ENCODE data around the gene SMIM27.
"Not testable (repeated sequence)": the region's sequence is repeated elsewhere in the genome, so short reads cannot be mapped to it uniquely, and the experiment has no call there.

The SMIM27 gene

DNA sequence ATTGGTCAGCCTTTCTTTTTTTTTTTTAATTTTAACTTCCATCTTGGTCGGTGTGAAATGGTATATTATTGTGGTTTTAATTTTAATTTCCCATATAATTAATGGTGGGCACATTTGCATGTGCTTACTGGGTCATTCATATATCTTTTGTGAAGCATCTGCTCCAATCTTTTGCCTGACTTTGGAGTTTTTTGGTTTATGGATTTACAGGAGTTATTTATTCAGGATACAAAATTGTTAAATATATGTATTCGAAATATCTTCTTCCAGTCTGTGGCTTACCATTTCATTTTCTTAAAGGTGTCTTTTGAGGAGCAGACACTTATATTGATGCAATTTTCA, 25.4 kb upstream of the SMIM27 start:
- H3K4me3 ChIP-seq (ENCODE audit: low read depth in 1 of 2, low read length in 2 of 2) = peak overlapping the region; percentile 79 to 84
- no peaks in the 10 kb centered on the region for H3K27me3 ChIP-seq (ENCODE audit: control insufficient read depth in 1 of 2, insufficient read depth in 2 of 2, low read length in 2 of 2)
- peak overlapping the region; percentile 57 for H3K9ac ChIP-seq (ENCODE audit: low read length)
- no peaks in the 10 kb centered on the region for H3K36me3 ChIP-seq (ENCODE audit: insufficient read depth, low read length)
- H3K9me3 ChIP-seq (ENCODE audit: low read length) = no peaks in the 10 kb centered on the region
- peaks cover 24% of the 10 kb centered on the region for H3K4me1 ChIP-seq (ENCODE audit: insufficient read depth, low read length)
- H3K27ac ChIP-seq (ENCODE audit: low read depth, low read length) = peak overlapping the region; percentile 87

DNA sequence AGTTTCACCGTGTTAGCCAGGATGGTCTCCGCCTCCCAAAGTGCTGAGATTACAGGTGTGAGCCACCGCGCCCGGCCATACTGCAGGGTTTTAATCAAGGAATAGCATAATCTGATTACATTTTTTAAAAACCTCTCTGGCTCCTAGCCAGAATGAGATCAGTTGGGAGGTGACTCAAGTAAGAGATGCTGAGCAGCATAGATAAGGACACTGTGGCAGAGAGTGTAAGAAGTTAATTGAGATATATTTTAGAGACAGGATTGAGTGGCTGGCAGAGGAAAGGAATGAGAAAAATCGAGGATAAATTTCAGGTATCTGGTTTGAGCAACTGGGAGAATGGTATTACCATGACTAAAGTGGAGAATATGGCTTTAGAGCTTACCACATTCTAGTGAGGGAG, 18.8 kb upstream of the SMIM27 start:
- H3K4me1 ChIP-seq (ENCODE audit: insufficient read depth, low read length) = no peaks in the 10 kb centered on the region
- no peak overlapping the region for H3K9ac ChIP-seq (ENCODE audit: low read length)
- peaks cover 3% of the 10 kb centered on the region for H3K36me3 ChIP-seq (ENCODE audit: insufficient read depth, low read length)
- no peak overlapping the region for H3K27ac ChIP-seq (ENCODE audit: low read depth, low read length)
- no peaks in the 10 kb centered on the region for H3K27me3 ChIP-seq (ENCODE audit: control insufficient read depth in 1 of 2, insufficient read depth in 2 of 2, low read length in 2 of 2)
- H3K4me3 ChIP-seq (ENCODE audit: low read depth in 1 of 2, low read length in 2 of 2) = no peak overlapping the region
- H3K9me3 ChIP-seq (ENCODE audit: low read length) = no peaks in the 10 kb centered on the region

DNA sequence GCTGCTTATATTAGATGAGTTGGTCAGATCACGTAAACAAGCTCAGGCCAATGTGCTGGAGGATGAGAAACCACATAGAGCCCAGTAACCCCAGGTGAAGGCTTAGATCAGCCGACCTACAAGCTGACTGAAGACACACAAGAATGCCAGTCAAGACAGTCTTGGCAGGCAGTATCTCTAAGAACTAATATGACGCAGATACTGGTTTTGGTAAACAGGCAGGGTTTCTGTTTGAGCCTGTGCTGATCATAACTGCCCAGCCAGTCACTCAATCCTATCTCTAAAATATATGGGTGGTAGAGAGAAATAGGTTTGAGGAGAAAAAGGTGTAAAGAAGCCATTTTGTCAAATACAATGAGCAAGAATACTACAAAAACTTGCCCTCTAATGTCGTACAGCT, 18.3 kb upstream of the SMIM27 start:
- Histone ChIP-seq H3K27ac (ENCODE audit: low read depth, low read length) (no peak overlapping the region), H3K27me3 (ENCODE audit: control insufficient read depth in 1 of 2, insufficient read depth in 2 of 2, low read length in 2 of 2) (no peaks in the 10 kb centered on the region), H3K4me1 (ENCODE audit: insufficient read depth, low read length) (no peaks in the 10 kb centered on the region), H3K9ac (ENCODE audit: low read length) (no peak overlapping the region), H3K9me3 (ENCODE audit: low read length) (no peaks in the 10 kb centered on the region), H3K4me3 (ENCODE audit: low read depth in 1 of 2, low read length in 2 of 2) (no peak overlapping the region), H3K36me3 (ENCODE audit: insufficient read depth, low read length) (peaks cover 3% of the 10 kb centered on the region)

DNA sequence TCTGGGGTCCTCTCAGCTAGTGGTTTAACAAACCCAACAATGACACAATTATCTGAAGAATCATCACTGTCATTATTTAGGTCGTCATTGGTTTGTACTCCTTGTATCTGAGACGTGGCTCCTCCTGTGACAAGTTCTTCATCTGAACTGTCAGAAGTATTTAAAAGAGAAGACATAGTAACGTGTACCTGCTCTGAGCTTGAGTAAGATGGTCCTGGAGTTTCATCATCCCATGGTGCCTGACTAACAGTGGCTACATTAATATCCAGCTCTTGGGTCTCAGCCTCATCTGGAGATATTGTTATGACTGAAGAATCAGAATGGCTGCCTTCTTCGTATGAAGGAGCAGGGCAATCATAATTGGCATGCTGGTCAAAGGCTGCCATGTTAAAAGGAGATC, 9.1 kb upstream of the SMIM27 start:
- no peak overlapping the region for H3K4me3 ChIP-seq (ENCODE audit: low read depth in 1 of 2, low read length in 2 of 2)
- no peaks in the 10 kb centered on the region for H3K27me3 ChIP-seq (ENCODE audit: control insufficient read depth in 1 of 2, insufficient read depth in 2 of 2, low read length in 2 of 2)
- no peaks in the 10 kb centered on the region for H3K9me3 ChIP-seq (ENCODE audit: low read length)
- H3K9ac ChIP-seq (ENCODE audit: low read length) = no peak overlapping the region
- H3K4me1 ChIP-seq (ENCODE audit: insufficient read depth, low read length) = no peaks in the 10 kb centered on the region
- no peak overlapping the region for H3K27ac ChIP-seq (ENCODE audit: low read depth, low read length)
- peaks cover 19% of the 10 kb centered on the region for H3K36me3 ChIP-seq (ENCODE audit: insufficient read depth, low read length)

DNA sequence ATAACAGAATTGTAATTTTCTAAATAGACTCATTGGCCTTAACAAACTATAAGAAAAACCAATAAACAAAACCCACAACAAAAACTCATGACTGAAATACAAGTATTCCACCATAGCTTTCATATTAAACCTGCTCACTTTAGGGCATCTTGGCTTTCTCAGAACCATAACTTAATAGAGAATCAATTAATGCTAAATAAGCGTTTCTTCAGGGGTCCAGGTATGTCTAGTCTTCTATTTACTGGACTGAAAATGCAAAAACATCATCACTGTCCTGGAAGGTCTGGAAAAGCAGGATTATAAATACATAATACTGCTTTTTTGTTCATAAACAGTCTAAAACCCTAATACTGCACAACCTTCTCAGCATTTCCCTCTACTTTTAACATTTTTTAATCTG, 6.2 kb upstream of the SMIM27 start:
- peaks cover 19% of the 10 kb centered on the region for H3K36me3 ChIP-seq (ENCODE audit: insufficient read depth, low read length)
- H3K4me3 ChIP-seq (ENCODE audit: low read depth in 1 of 2, low read length in 2 of 2) = no peak overlapping the region
- H3K27ac ChIP-seq (ENCODE audit: low read depth, low read length) = no peak overlapping the region
- no peaks in the 10 kb centered on the region for H3K9me3 ChIP-seq (ENCODE audit: low read length)
- H3K27me3 ChIP-seq (ENCODE audit: control insufficient read depth in 1 of 2, insufficient read depth in 2 of 2, low read length in 2 of 2) = no peaks in the 10 kb centered on the region
- no peaks in the 10 kb centered on the region for H3K4me1 ChIP-seq (ENCODE audit: insufficient read depth, low read length)
- no peak overlapping the region for H3K9ac ChIP-seq (ENCODE audit: low read length)

DNA sequence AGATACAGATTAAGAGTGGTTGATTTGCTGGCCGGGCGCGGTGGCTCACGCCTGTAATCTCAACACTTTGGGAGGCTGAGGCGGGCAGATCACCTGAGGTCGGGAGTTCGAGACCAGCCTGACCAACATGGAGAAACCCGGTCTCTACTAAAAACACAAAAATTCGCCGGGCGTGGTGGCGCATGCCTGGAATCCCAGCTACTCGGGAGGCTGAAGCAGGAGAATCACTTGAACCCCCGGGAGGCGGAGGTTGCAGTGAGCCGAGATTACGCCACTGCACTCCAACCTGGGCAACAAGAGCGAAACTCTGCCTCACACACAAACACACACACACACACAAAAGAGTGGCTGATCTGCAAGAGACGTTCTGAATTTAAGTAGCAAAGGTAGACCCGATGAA, 3.9 kb upstream of the SMIM27 start:
- not testable (repeated sequence) for H3K4me3 ChIP-seq (ENCODE audit: low read depth in 1 of 2, low read length in 2 of 2); H3K9ac ChIP-seq (ENCODE audit: low read length); H3K4me1 ChIP-seq (ENCODE audit: insufficient read depth, low read length); H3K9me3 ChIP-seq (ENCODE audit: low read length); H3K36me3 ChIP-seq (ENCODE audit: insufficient read depth, low read length); H3K27ac ChIP-seq (ENCODE audit: low read depth, low read length); H3K27me3 ChIP-seq (ENCODE audit: control insufficient read depth in 1 of 2, insufficient read depth in 2 of 2, low read length in 2 of 2)

DNA sequence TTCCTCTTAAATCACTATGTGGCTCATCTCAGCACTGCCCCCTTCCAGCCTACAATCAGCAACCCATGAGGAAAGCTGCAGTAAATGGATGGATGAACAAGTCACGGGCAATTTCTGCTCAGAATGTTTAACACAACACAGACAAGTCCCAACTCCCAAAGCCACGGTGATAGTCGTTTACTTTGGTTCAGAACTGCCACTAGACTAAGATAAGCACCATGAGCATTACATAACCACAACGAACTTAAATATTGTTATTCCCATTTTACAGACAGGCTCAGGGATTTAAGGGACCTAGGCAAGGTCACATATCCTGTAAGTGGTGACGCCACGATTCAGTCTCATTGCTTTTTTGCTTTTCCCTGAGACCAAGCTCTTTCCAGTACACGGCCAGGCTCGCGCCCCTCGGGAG, 2.0 kb upstream of the SMIM27 start:
- peak overlapping the region; percentile 97 for H3K9ac ChIP-seq (ENCODE audit: low read length)
- H3K36me3 ChIP-seq (ENCODE audit: insufficient read depth, low read length) = no peaks in the 10 kb centered on the region
- no peaks in the 10 kb centered on the region for H3K9me3 ChIP-seq (ENCODE audit: low read length)
- no peaks in the 10 kb centered on the region for H3K27me3 ChIP-seq (ENCODE audit: control insufficient read depth in 1 of 2, insufficient read depth in 2 of 2, low read length in 2 of 2)
- H3K4me3 ChIP-seq (ENCODE audit: low read depth in 1 of 2, low read length in 2 of 2) = peak overlapping the region; percentile 83 to 96
- peak overlapping the region; percentile 99 for H3K27ac ChIP-seq (ENCODE audit: low read depth, low read length)
- peaks cover 4% of the 10 kb centered on the region for H3K4me1 ChIP-seq (ENCODE audit: insufficient read depth, low read length)

DNA sequence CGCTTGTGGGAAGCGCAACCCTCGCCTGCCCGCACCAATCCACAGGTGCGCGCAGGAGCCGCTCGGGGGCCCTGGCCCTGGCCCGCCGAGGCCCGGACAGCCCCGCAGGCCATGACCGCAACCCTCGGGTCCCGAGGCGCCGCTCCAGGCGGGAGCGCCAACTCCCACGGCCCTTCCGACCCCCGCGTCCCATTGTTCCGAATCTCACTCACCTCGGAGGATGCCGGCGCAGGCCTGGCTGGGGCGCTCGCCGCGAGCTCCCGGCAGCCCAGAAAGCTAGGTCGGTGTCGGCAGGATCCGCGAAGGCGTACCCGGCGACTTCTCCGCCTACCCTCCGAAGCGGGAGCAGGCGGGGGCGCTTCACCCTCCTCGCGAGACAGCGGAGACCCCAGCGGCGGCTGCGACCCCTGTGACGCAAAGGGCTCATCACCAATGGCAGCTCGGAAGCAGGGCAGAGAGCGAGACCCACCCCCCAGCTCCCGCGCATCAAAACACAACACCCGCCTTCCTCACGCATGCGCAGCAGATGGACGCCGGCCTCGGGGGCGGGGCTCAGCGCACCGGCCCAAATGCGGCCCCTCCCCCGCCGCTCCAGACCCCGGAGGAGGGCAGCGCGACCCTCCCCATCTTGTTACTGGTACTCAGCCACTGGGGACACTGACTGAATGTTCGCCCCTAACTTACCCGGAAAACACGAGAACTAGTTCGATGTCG, 1.4 kb upstream of the SMIM27 start:
- peak overlapping the region; percentile 83 to 96 for H3K4me3 ChIP-seq (ENCODE audit: low read depth in 1 of 2, low read length in 2 of 2)
- H3K9me3 ChIP-seq (ENCODE audit: low read length) = no peaks in the 10 kb centered on the region
- no peaks in the 10 kb centered on the region for H3K27me3 ChIP-seq (ENCODE audit: control insufficient read depth in 1 of 2, insufficient read depth in 2 of 2, low read length in 2 of 2)
- H3K9ac ChIP-seq (ENCODE audit: low read length) = peak overlapping the region; percentile 97
- H3K4me1 ChIP-seq (ENCODE audit: insufficient read depth, low read length) = peaks cover 4% of the 10 kb centered on the region
- peaks cover 1% of the 10 kb centered on the region for H3K36me3 ChIP-seq (ENCODE audit: insufficient read depth, low read length)
- peak overlapping the region; percentile 99 for H3K27ac ChIP-seq (ENCODE audit: low read depth, low read length)

DNA sequence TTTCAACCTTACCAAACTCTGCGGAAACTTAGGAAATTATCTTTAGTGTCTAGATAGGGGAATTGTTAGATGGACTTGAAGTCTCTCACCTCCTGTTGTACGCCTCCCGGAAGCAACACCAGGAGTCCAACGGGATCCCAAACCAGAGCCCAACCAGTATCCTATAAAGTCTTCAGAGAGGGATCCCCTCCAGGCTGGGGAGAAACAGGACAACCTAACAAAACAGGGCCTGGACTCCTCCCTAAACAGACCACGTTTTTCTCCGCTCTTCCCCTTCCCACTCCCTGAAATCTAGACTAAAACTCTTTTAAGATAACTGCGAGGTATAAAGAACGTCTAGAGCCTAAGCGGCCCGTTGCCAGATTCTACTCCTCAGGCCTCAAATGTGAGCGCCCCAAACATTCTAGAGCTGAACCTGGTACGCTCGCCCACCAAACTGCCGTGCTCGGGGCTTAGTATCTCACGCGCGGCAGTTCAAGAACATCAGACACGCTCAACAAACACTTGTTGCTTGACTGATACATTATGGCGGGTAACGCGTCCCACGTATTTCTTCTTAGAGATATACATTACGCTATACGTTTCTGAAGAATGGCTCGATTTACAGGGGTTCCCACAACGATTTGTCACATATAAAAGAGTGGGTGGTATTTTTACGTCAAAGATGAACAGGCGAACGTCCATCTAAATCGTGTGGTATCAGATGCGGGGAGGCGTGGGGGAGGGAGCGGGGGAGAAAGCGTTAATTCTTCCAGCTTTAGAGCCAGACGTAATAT, 663 bp upstream of the SMIM27 start:
- H3K27ac ChIP-seq (ENCODE audit: low read depth, low read length) = peak overlapping the region; percentile 99
- H3K27me3 ChIP-seq (ENCODE audit: control insufficient read depth in 1 of 2, insufficient read depth in 2 of 2, low read length in 2 of 2) = no peaks in the 10 kb centered on the region
- H3K4me1 ChIP-seq (ENCODE audit: insufficient read depth, low read length) = peaks cover 4% of the 10 kb centered on the region
- peak overlapping the region; percentile 97 for H3K9ac ChIP-seq (ENCODE audit: low read length)
- H3K36me3 ChIP-seq (ENCODE audit: insufficient read depth, low read length) = peaks cover 5% of the 10 kb centered on the region
- H3K4me3 ChIP-seq (ENCODE audit: low read depth in 1 of 2, low read length in 2 of 2) = peak overlapping the region; percentile 83 to 96
- no peaks in the 10 kb centered on the region for H3K9me3 ChIP-seq (ENCODE audit: low read length)

DNA sequence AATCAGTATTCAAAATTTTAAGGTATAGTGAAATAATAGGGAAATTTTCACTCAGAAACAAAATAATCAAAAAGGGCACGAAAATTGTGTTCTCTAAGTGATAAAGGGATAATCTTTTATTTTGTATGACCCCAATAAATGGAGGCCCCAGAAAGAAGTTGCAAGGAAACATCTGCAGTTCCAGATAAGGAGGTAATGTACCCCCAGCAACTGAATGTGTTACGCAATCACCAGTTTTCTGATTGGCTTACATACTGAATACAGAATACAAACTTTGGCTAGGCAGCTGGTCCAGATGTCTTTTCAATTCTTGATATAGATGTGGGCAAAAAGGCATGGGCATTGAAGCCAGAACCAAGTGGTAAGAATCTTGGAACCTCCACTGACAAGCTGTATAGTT, 2.0 kb downstream of the SMIM27 start:
- Histone ChIP-seq H3K4me3 (ENCODE audit: low read depth in 1 of 2, low read length in 2 of 2) (no peak overlapping the region), H3K27ac (ENCODE audit: low read depth, low read length) (no peak overlapping the region), H3K9ac (ENCODE audit: low read length) (no peak overlapping the region), H3K36me3 (ENCODE audit: insufficient read depth, low read length) (peaks cover 5% of the 10 kb centered on the region), H3K9me3 (ENCODE audit: low read length) (no peaks in the 10 kb centered on the region), H3K4me1 (ENCODE audit: insufficient read depth, low read length) (peaks cover 4% of the 10 kb centered on the region), H3K27me3 (ENCODE audit: control insufficient read depth in 1 of 2, insufficient read depth in 2 of 2, low read length in 2 of 2) (no peaks in the 10 kb centered on the region)

DNA sequence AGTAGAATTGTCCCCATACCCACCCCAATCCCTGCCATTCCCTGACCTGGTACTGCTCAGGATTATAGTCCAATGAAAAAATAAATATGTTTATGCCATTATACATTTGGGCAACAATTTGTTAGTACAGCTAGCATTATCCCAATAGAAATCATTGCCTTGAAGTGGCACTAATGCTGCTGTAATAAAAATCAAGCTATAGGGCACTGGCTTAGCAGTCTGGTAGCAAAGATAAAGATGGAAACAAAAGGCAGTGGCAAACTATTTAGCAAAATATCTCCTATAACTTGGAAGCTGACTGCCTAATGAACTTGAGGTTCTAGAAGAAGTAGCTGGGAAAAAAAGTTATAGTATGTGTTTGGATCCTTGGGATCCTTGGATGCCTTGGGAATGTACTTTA, 2.5 kb downstream of the SMIM27 start:
- Histone ChIP-seq H3K4me1 (ENCODE audit: insufficient read depth, low read length) (peaks cover 4% of the 10 kb centered on the region), H3K4me3 (ENCODE audit: low read depth in 1 of 2, low read length in 2 of 2) (no peak overlapping the region), H3K9ac (ENCODE audit: low read length) (no peak overlapping the region), H3K27me3 (ENCODE audit: control insufficient read depth in 1 of 2, insufficient read depth in 2 of 2, low read length in 2 of 2) (no peaks in the 10 kb centered on the region), H3K27ac (ENCODE audit: low read depth, low read length) (no peak overlapping the region), H3K36me3 (ENCODE audit: insufficient read depth, low read length) (peaks cover 5% of the 10 kb centered on the region), H3K9me3 (ENCODE audit: low read length) (no peaks in the 10 kb centered on the region)
